Aorta (tissue), 5 donors: ENCODE results near the gene CISD2. TPM values are rescaled to one million over a fixed set of nuclear protein-coding genes. Genes with fewer than 3 reads are reported as not detected.
"Not testable (repeated sequence)": the region's sequence is repeated elsewhere in the genome, so short reads cannot be mapped to it uniquely, and the experiment has no call there.

Experiments used
- ATAC-seq: fragments of 200-7000 bp; cut with Tn5 transposase; one replicate; pipeline ENCODE4 v1.9.1; 2022; ENCODE audit warnings: moderate library complexity; ENCODE audit not compliant: low FRiP score
- DNase-seq, 2 donors: peaks; one replicate each; pipeline ENCODE4 v3.0.0-alpha.2; 2020
- H3K27ac ChIP-seq, 2 donors: one replicate each; pipeline ENCODE4 v1.5.1; 2013; ENCODE audit warnings: low read length in 2 of 2, mild to moderate bottlenecking in 2 of 2, moderate library complexity in 2 of 2, control low read depth in 1 of 2, inconsistent platforms in 1 of 2, low read depth in 1 of 2
- H3K27me3 ChIP-seq, 2 donors: one replicate each; pipeline ENCODE4 v1.6.1; 2013; ENCODE audit warnings: control low read depth in 1 of 2, low read length in 1 of 2, mild to moderate bottlenecking in 1 of 2, moderate library complexity in 1 of 2; ENCODE audit not compliant: insufficient read depth in 2 of 2, control insufficient read depth in 1 of 2
- H3K36me3 ChIP-seq, 2 donors: one replicate each; pipeline ENCODE4 v1.6.1; 2013; ENCODE audit warnings: control low read depth in 1 of 2, low read length in 1 of 2, mild to moderate bottlenecking in 1 of 2; ENCODE audit not compliant: insufficient read depth in 2 of 2, control insufficient read depth in 1 of 2
- H3K4me1 ChIP-seq, 2 donors: one replicate each; pipeline ENCODE4 v1.6.1; 2013; ENCODE audit warnings: low read length in 2 of 2, control low read depth in 1 of 2, mild to moderate bottlenecking in 1 of 2, moderate library complexity in 1 of 2; ENCODE audit not compliant: insufficient read depth in 2 of 2, control insufficient read depth in 1 of 2
- H3K4me3 ChIP-seq, 2 donors: one replicate each; pipeline ENCODE4 v1.5.1; 2013; ENCODE audit warnings: low read length in 2 of 2, control low read depth in 1 of 2, mild to moderate bottlenecking in 1 of 2
- H3K9me3 ChIP-seq: one replicate; pipeline ENCODE4 v1.6.1; 2013; ENCODE audit warnings: mild to moderate bottlenecking, low read length; ENCODE audit not compliant: control insufficient read depth
- WGBS, 2 donors: extraction: QIAGEN DNeasy Blood & Tissue Kit; methylation state at CpG; one replicate each; pipeline ENCODE4 v1.1.7; 2013; 5-methylcytosine and 5-hydroxymethylcytosine counted together
- intact Hi-C, 2 donors: fragments of 100-400 bp; cut with DNase I; formaldehyde crosslinking; loops; one replicate each; pipeline versions ENCODE4 v1.14.2 to v1.15.0; 2022
- polyA plus RNA-seq, 2 donors: library from polyadenylated mRNA; stranded (reverse); fragments of 200-250 nt; gene quantifications; one replicate each; pipeline ENCODE4 v1.2.3, GENCODE V29; 2013
- total RNA-seq, 2 donors: library from RNA; stranded (reverse); fragmentation: NEBNext Ultra II Directional; extraction: Animal tissue kit (Norgen Biotek cat#: 25700); gene quantifications; one replicate each; pipeline ENCODE4 v1.2.1, GENCODE V29; 2021
- donor health status: healthy with polysubstance abuse.
- donor health status: Bipolar disorder and iron deficiency.
- donor health status: DM: no; HTN: no; CAD: no.
- donor health status: DM: no; HTN: no; CAD: no.
- donor health status: DM: yes; HTN: yes; CAD: no.

Gene CISD2
- total and polyA plus RNA-seq, 4 donors: 16.2 to 22.5 (median 18.0) TPM

GRCh38 chr4:102918859-102919258 lies 50.1 kb downstream of the CISD2 start:
- 91 to 93% methylated on average over 3 of the region's 3 CpGs for WGBS, 2 donors
- DNase-seq: no peak
- Histone ChIP-seq H3K27ac (no peak overlapping the region), H3K36me3 (no peaks in the 10 kb centered on the region), H3K27me3 (no peaks in the 10 kb centered on the region), H3K9me3 (no peaks in the 10 kb centered on the region), H3K4me3 (no peak overlapping the region), H3K4me1 (no peaks in the 10 kb centered on the region)
- no peak for ATAC-seq
- intact Hi-C loops: no loop called here

DNA sequence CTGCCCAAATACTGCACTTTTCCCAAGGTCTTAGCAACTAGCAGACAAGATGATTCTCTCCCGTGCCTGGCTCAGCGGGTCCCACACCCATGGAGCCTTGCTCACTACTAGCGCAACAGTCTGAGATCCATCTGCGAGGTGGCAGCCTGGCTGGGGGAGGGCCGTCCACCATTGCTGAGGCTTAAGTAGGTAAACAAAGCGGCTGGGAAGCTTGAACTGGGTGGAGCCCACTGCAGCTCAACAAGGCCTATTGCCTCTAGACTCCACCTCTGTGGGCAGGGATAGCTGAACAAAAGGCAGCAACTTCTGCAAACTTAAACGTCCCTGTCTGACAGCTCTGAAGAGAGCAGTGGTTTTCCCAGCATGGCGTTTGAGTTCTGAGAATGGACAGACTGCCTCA lies 50.9 kb downstream of the CISD2 start:
- ATAC-seq, H3K9me3 ChIP-seq, DNase-seq, H3K36me3 ChIP-seq, H3K4me1 ChIP-seq, intact Hi-C loops, H3K4me3 ChIP-seq, H3K27me3 ChIP-seq, H3K27ac ChIP-seq: not testable (repeated sequence)
- 85 to 88% methylated on average over 8 of the region's 8 CpGs for whole genome bisulfite sequencing, 2 donors

GRCh38 chr4:102935716-102936115 lies 66.9 kb downstream of the CISD2 start:
- intact Hi-C loops: no loop called here
- WGBS, 2 donors: 83 to 88% methylated on average over 2 of the region's 2 CpGs
- ATAC-seq: no peak

DNA sequence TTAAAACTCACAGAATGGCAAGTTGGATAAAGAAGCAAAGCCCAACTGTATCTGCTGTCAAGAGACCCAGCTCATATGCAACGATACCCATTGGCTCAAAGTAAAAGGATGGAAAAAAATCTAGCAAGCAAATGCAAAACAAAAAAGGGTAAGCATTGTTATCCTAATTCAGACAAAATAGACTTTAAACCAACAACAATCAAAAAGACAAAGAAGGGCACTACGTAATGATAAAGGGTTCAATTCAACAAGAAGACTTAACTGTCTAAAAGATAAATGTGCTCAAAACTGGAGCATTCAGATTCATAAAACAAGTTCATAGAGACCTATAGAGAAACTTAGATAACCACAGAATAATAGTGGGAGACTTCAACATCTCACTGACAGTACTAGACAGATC lies 69.3 kb downstream of the CISD2 start:
- H3K9me3 ChIP-seq, ATAC-seq, H3K4me3 ChIP-seq, H3K27me3 ChIP-seq, DNase-seq, H3K27ac ChIP-seq, H3K36me3 ChIP-seq, H3K4me1 ChIP-seq, intact Hi-C loops: not testable (repeated sequence)
- 71 to 75% methylated on average over 2 of the region's 2 CpGs for WGBS, 2 donors

More at GRCh38 chr4:102935716-102936115, 66.9 kb downstream of the CISD2 start:
- DNase-seq: no peak
- no peak overlapping the region for H3K4me3 ChIP-seq
- H3K27me3 ChIP-seq: no peaks in the 10 kb centered on the region
- H3K36me3 ChIP-seq: no peaks in the 10 kb centered on the region
- no peak overlapping the region for H3K27ac ChIP-seq
- H3K9me3 ChIP-seq: no peaks in the 10 kb centered on the region
- H3K4me1 ChIP-seq: no peaks in the 10 kb centered on the region

Other genes starting within 250 kb of the CISD2 start
- gene MANBA, start 108.0 kb upstream of the CISD2 start, total RNA-seq: 10 to 100 TPM; 20.9 to 41.4 TPM
- gene MANBA, start 108.0 kb upstream of the CISD2 start, polyA plus RNA-seq: 10 to 100 TPM; 16.8 to 19.9 TPM
- gene UBE2D3, start 41.4 kb upstream of the CISD2 start, total RNA-seq: 100 to 1,000 TPM; 274 to 292 TPM
- gene UBE2D3, start 41.4 kb upstream of the CISD2 start, polyA plus RNA-seq: 100 to 1,000 TPM; 195 to 277 TPM
- 1 to 10 TPM; 1.6 TPM for gene SLC9B1, start 150.7 kb downstream of the CISD2 start, total RNA-seq
- under 1 TPM in 1 of 2 donors, not detected in 1; 0.13 TPM for gene SLC9B1, start 150.7 kb downstream of the CISD2 start, polyA plus RNA-seq
- 10 to 100 TPM; 17.0 to 25.2 TPM for gene SLC9B2, start 207.8 kb downstream of the CISD2 start, total RNA-seq
- gene SLC9B2, start 207.8 kb downstream of the CISD2 start, polyA plus RNA-seq: 1 to 10 TPM; 6.1 to 7.9 TPM
- gene BDH2, start 230.8 kb downstream of the CISD2 start, total RNA-seq: 10 to 100 TPM; 44.1 to 63.8 TPM
- gene BDH2, start 230.8 kb downstream of the CISD2 start, polyA plus RNA-seq: 100 to 1,000 TPM in 1 of 2 donors, 10 to 100 TPM in 1; 67.2 to 120 TPM